WTC11 (cell line): ENCODE results near the gene TNN. TPM values are rescaled to one million over a fixed set of nuclear protein-coding genes. Genes with fewer than 3 reads are reported as not detected.

ENCODE experiments used
- ATAC-seq: fragments of 200-7000 bp; cut with Tn5 transposase; 2 replicates; pipeline ENCODE4 v1.10.0; 2021; ENCODE audit warnings: mild to moderate bottlenecking, moderate library complexity
- CTCF ChIA-PET: fragments of 300-600 bp; sonication (Branson Sonifier 250); formaldehyde crosslinking; loops from one replicate; lab custom pipeline; 2021; ENCODE audit warnings: antibody characterized with exemption; lab: Charles Lee
- POLR2A ChIA-PET: fragments of 350-600 bp; sonication (Branson Sonifier 250); formaldehyde crosslinking; loops from one replicate; lab custom pipeline; 2021; ENCODE audit warnings: antibody characterized with exemption; lab: Charles Lee
- DNase-seq: peaks from one replicate; pipeline ENCODE4 v3.0.0; 2021; ENCODE audit warnings: low spot score
- H3K27ac Mint-ChIP-seq: 2 replicates; pipeline ENCODE4 v1.8.0; 2021; ENCODE audit warnings: mixed read lengths
- H3K27me3 Mint-ChIP-seq: 2 replicates; pipeline ENCODE4 v1.8.0; 2021; ENCODE audit warnings: low read depth, mild to moderate bottlenecking, moderate library complexity, mixed read lengths
- H3K36me3 Mint-ChIP-seq: 2 replicates; pipeline ENCODE4 v1.8.0; 2021; ENCODE audit warnings: mixed read lengths
- H3K4me1 Mint-ChIP-seq: 2 replicates; pipeline ENCODE4 v1.8.0; 2022; ENCODE audit warnings: mixed read lengths
- H3K4me3 Mint-ChIP-seq: 2 replicates; pipeline ENCODE4 v1.8.0; 2021; ENCODE audit warnings: mild to moderate bottlenecking, moderate library complexity, mixed read lengths
- H3K9me3 Mint-ChIP-seq: 2 replicates; pipeline ENCODE4 v1.8.0; 2021; ENCODE audit warnings: mixed read lengths
- ATF1 ChIP-seq: sonication (generic); formaldehyde crosslinking; IDR thresholded peaks from 2 replicates; pipeline ENCODE4 v1.8.1; 2023; ENCODE audit warnings: mild to moderate bottlenecking, moderate library complexity, missing genetic modification reagents
- ATF3 ChIP-seq: sonication (generic); formaldehyde crosslinking; conservative IDR thresholded peaks from 2 replicates; pipeline ENCODE4 v1.8.1; 2022; ENCODE audit warnings: mild to moderate bottlenecking, missing genetic modification reagents
- CREB1 ChIP-seq: sonication (generic); formaldehyde crosslinking; IDR thresholded peaks from 2 replicates; pipeline ENCODE4 v1.8.0; 2023; ENCODE audit warnings: mild to moderate bottlenecking, missing genetic modification reagents
- ELF4 ChIP-seq: sonication (generic); formaldehyde crosslinking; IDR thresholded peaks from 2 replicates; pipeline ENCODE4 v1.8.1; 2022; ENCODE audit warnings: low read depth, mild to moderate bottlenecking, moderate library complexity, missing genetic modification reagents
- GRHL2 ChIP-seq: fragments of 250-450 bp; sonication (Bioruptor Pico); IDR thresholded peaks from 2 replicates; pipeline ENCODE4 v1.8.0; 2022; ENCODE audit warnings: mild to moderate bottlenecking, moderate library complexity; ENCODE audit not compliant: insufficient replicate concordance, severe bottlenecking
- HMGA2 ChIP-seq: fragments of 250-450 bp; sonication (Bioruptor Pico); IDR thresholded peaks from 2 replicates; pipeline ENCODE4 v1.4.0; 2021; ENCODE audit warnings: mild to moderate bottlenecking, moderate library complexity
- NFATC4 ChIP-seq: fragments of 250-450 bp; sonication (Bioruptor Pico); IDR thresholded peaks from 2 replicates; pipeline ENCODE4 v1.9.0; 2021; ENCODE audit warnings: mild to moderate bottlenecking
- PRDM15 ChIP-seq: sonication (generic); formaldehyde crosslinking; IDR thresholded peaks from 2 replicates; pipeline ENCODE4 v1.8.0; 2022; ENCODE audit warnings: missing genetic modification reagents
- PRRX2 ChIP-seq: fragments of 250-450 bp; sonication (Bioruptor Pico); IDR thresholded peaks from 2 replicates; pipeline ENCODE4 v1.8.0; 2021; ENCODE audit warnings: mild to moderate bottlenecking
- TEAD1 ChIP-seq: sonication (generic); formaldehyde crosslinking; IDR thresholded peaks from 2 replicates; pipeline ENCODE4 v1.8.0; 2022; ENCODE audit warnings: mild to moderate bottlenecking, missing genetic modification reagents
- TEAD4 ChIP-seq: sonication (generic); formaldehyde crosslinking; IDR thresholded peaks from 2 replicates; pipeline ENCODE4 v1.8.0; 2022; ENCODE audit warnings: mild to moderate bottlenecking, missing genetic modification reagents
- ZNF281 ChIP-seq: sonication (generic); formaldehyde crosslinking; IDR thresholded peaks from 2 replicates; pipeline ENCODE4 v1.8.0; 2023; ENCODE audit warnings: mild to moderate bottlenecking, missing genetic modification reagents
- ZNF512 ChIP-seq: sonication (generic); formaldehyde crosslinking; IDR thresholded peaks from 2 replicates; pipeline ENCODE4 v1.8.1; 2022; ENCODE audit warnings: missing genetic modification reagents, borderline replicate concordance
- ZNF532 ChIP-seq: fragments of 250-450 bp; sonication (Bioruptor Pico); IDR thresholded peaks from 2 replicates; pipeline ENCODE4 v1.9.0; 2021; ENCODE audit warnings: mild to moderate bottlenecking, borderline replicate concordance
- ZNF671 ChIP-seq: fragments of 250-450 bp; sonication (Bioruptor Pico); IDR thresholded peaks from 2 replicates; pipeline ENCODE4 v1.8.0; 2021; ENCODE audit warnings: mild to moderate bottlenecking
- ZSCAN18 ChIP-seq: fragments of 250-450 bp; sonication (Bioruptor Pico); IDR thresholded peaks from 2 replicates; pipeline ENCODE4 v2.1.2; 2022; ENCODE audit warnings: mild to moderate bottlenecking, moderate library complexity
- total RNA-seq: library from RNA; stranded (reverse); gene quantifications from 3 replicates; pipeline ENCODE4 v1.2.3, GENCODE V29; 2021

The TNN gene
- total RNA-seq, 1 experiment from 2014 or later, result 0.44 TPM

GRCh38 chr1:175163702-175164101, 96.1 kb downstream of the TNN start (continued):
- TF ChIP-seq PRDM15 (CRISPR knock-in tag) (no peak), ELF4 (CRISPR knock-in tag) (no peak), ZNF512 (no peak)

GRCh38 chr1:175164751-175165150, 97.1 kb downstream of the TNN start:
- CTCF ChIA-PET, result interaction anchor here (0.7 to 3.3 kb wide), 7 partner anchors 10 to 556 kb away, joined by 3 to 30 read pairs (median 8); no protein-coding TSS in a partner anchor
- Mint-ChIP-seq H3K36me3 (peaks cover 7% of the 10 kb centered on the region), H3K4me1 (no peaks in the 10 kb centered on the region)

GRCh38 chr1:175166746-175167145, 99.1 kb downstream of the TNN start:
- H3K4me3 Mint-ChIP-seq, result no peak overlapping the region
- H3K36me3 Mint-ChIP-seq, result peaks cover 3% of the 10 kb centered on the region
- 0 out of 2 replicates have a peak, but pooled peaks cover 3% of the 10 kb centered on the region for H3K9me3 Mint-ChIP-seq
- ChIA-PET POLR2A (no interaction called here), CTCF (no interaction called here)
- no peaks in the 10 kb centered on the region for H3K4me1 Mint-ChIP-seq
- no peak for ATAC-seq
- no peak for DNase-seq
- no peak overlapping the region for H3K27ac Mint-ChIP-seq
- H3K27me3 Mint-ChIP-seq, result no peaks in the 10 kb centered on the region
- TF ChIP-seq ZNF671, result no peak
- no peak for TF ChIP-seq HMGA2 (CRISPR knock-in tag)
- no peak for TF ChIP-seq CREB1 (CRISPR knock-in tag)
- no peak for TF ChIP-seq ZNF281 (CRISPR knock-in tag)
- no peak for TF ChIP-seq ZSCAN18 (CRISPR knock-in tag)
- TF ChIP-seq NFATC4 (CRISPR knock-in tag), result no peak
- TF ChIP-seq GRHL2, result no peak
- TF ChIP-seq ATF3 (CRISPR knock-in tag), result no peak
- TF ChIP-seq TEAD4 (CRISPR knock-in tag), result no peak
- TF ChIP-seq TEAD1, result no peak

More at GRCh38 chr1:175164751-175165150, 97.1 kb downstream of the TNN start:
- POLR2A ChIA-PET, result no interaction called here
- ATAC-seq (no peak), DNase-seq (no peak)
- Mint-ChIP-seq H3K27me3 (no peaks in the 10 kb centered on the region), H3K27ac (no peak overlapping the region), H3K4me3 (no peak overlapping the region), H3K9me3 (0 out of 2 replicates have a peak, but pooled peaks cover 3% of the 10 kb centered on the region)
- no peak for TF ChIP-seq ATF1 (CRISPR knock-in tag)
- no peak for TF ChIP-seq PRRX2 (CRISPR knock-in tag)
- TF ChIP-seq ZNF532 (CRISPR knock-in tag), result no peak
